GM12892 (cell line): ENCODE results near the gene LSR.

Experiments used
- POLR2A ChIP-seq: IDR thresholded peaks from 2 replicates; pipeline ENCODE4 v1.6.1; 2011; ENCODE audit warnings: low read depth, low read length, control low read depth
- POLR2AphosphoS5 ChIP-seq: IDR thresholded peaks from 2 replicates; pipeline ENCODE4 v1.6.1; 2011; ENCODE audit warnings: low read depth, low read length, control low read depth
- TAF1 ChIP-seq: IDR thresholded peaks from 2 replicates; pipeline ENCODE4 v1.6.1; 2011; ENCODE audit warnings: low read depth, mild to moderate bottlenecking, control low read depth, low read length, borderline replicate concordance

DNA sequence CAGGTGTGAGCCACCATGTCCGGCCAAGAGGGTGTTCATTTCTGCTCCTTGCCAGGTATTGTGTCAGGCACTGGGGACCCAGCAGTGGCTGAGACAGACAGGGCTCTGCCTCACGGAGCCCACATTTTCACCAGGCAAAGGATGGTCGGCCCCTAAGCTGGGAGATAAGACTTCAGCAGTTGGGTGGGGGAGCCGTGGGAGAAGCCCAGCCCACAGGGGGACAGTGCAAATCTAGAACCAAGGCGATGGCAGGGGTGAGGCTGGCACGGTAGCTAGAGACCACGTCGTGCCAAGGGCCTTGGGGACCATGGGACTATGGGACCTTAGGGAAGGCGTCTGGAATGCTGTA, 8.3 kb downstream of the LSR start:
- TF ChIP-seq POLR2A (no peak), POLR2AphosphoS5 (no peak), TAF1 (no peak)
